ENCODE measurements around the gene ZNF526.
"Not testable (repeated sequence)": the region's sequence is repeated elsewhere in the genome, so short reads cannot be mapped to it uniquely, and the experiment has no call there.

Gene ZNF526

DNA sequence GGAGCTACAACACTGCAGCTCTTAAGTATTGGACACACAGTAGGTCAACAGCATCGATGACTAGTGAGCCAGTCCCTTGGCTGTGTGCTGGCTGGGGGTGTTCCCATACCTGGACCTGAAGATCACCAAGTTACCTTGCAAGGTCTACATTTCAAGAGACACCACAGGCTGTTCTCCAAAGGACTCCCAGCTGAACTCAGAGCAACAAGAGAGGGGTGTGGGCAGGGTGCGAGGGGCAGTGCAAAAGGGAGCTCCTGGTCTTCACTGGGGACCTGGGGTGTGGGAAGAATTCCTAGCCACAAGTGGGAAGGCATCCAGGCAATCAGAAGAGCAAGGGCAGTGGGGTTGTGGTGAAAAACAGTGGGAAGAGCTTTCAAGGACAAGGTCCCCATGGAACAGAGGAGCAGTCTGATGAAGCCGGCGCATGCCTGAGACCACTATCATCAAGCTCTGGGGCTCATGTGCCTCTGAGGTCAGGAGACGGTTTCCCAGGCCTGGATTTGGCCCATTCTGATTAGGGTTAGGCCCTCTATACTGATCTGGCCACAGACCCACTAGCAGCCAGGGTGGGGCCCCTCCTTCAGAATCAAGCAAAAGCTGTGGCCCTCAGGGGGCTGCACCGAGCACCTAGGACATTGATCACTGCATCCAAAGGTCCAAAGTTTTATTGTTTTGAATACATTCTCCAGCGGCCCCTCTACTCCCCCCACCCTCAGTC, 27.0 kb downstream of the ZNF526 start:
- no peak for DNase-seq

DNA sequence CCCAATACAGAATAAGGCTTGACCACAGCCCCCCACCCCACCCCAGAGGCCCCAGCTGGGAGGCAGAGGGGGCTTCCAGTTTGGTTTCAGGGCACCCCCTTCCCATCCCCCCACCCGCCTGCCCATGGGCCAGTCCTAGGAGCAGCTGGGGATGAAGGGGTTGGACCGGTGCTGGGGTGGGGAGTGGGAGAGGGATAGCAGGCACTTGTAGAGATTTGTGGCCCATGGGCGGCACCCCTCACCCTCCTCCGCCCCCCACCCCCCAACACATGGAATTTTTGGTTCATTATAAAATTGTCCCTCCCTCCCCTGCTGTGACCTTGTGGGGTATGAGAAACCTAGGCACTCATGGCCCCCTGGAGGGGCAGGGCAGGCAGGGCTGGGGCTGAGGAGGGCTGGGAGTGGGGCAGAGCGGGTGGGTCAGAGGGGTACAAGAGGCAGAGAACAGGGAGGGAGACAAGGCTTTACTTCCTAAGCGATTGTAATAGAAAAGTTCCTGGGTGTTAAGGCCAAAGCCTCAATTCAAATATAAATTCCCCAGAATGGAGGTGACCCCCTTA, 27.6 kb downstream of the ZNF526 start:
- DNase-seq, result no peak

DNA sequence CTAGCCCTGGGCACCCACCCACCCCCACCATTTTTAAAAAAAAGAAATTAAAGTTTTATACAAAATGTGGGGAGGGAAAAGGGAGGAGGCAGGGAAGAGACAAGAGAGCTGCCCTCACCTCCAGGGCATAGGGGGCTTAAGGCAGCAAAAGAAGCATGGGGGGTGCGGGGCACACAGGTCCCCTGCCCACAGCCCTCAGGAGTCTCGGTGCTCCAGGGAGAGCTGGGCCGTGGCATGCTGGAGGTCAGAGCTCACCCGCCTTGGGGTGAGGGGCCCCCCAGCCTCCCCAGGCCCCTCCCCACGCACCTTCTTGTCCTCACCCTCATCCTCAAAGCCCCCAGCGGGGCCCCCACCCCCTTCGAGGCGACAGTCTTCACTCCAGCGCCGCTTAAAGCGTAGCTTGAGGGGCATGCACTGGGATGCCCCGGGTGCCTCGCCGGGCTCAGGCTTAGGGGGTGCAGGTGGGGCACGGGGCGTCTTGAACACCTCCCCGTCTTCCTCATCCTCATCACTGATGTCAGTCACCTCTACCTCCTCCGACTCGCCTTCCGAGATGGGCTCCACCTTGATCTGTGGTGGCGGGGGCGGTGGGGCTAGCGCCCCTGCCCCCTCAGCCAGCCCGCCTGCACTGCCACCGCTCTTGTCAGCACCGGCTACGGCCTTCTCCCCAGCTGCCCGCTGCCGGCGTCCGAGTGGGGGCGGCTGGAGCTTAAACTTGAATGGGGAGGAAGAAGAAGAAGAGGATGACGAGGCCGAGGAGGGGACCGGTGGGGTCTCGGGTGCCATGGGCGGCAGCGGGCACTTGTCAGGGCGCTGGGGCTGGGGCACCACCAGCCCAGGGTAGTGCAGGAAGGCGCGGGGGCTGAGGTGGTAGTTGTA, 28.4 kb downstream of the ZNF526 start:
- DNase-seq, result no peak

DNA sequence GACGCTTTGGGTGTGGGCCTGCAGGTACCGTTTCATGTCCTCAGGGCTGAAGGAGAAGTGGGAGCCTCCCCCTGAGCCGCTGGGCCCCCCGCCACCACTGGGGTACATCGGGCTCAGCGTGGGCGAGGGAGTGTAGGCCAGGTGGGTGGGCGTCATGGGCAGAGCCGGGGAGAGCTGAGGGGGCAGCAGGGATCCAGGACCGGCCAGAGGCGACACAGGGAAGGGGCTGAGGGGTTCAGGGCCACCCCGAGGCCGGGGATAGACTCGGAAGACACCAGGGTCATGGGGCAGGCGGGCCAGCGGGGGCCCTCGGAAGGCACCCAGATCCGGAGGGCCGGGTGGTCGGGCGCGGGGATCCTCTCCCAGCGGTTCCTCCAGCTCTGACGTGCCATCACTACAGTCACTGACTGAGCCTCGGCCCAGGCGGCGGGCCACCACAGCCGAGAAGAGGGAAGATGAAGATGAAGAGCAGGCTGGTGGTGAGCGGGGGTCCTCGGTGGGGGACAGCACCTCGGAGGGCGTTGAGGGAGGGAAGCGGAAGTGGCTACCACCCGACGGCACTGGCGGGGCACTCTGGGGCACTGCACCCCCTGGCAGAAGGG, 29.1 kb downstream of the ZNF526 start:
- no peak for DNase-seq

DNA sequence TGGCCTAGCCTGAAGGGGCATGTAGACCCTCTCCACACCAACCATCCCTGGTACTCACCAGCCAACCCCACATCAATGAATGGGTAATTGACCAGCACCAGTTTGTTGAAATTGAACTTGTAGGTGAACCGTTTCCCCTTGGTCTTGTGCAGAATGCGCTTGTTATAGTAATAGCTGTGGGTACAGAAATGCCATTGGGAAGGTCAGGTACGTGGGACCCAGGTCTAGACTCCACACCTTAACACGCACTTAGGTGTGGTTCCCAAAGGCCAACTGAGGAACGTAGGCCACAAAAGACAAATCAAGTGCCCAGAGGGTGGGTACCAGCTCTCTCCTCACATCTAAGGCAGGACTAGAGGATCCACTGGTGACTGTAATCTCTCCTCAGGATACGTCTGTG, 29.7 kb downstream of the ZNF526 start:
- no peak for DNase-seq

DNA sequence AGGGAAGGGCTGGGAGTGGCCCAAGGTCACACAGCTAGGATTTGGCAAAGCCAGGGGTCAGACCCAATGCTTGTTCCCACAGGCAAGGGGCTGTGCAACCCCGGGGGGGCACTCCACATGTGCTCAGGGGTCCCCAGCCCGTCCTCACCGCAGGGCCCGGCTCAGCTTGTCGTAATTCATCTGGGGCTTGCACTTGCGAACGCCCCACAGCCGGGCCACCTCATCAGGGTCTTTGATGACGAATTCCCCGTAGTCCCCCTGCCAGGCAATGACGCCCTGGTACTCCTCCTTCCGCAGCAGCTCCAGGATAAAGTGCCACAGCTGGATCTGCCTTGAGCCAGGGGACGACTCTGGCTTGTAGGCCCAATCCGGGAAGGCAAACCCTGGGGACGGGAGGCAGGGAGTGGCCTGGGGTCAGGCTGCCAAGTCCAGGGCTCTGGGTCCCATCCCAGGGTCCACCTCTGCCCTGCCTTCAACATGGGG, 30.1 kb downstream of the ZNF526 start:
- DNase-seq, result no peak

DNA sequence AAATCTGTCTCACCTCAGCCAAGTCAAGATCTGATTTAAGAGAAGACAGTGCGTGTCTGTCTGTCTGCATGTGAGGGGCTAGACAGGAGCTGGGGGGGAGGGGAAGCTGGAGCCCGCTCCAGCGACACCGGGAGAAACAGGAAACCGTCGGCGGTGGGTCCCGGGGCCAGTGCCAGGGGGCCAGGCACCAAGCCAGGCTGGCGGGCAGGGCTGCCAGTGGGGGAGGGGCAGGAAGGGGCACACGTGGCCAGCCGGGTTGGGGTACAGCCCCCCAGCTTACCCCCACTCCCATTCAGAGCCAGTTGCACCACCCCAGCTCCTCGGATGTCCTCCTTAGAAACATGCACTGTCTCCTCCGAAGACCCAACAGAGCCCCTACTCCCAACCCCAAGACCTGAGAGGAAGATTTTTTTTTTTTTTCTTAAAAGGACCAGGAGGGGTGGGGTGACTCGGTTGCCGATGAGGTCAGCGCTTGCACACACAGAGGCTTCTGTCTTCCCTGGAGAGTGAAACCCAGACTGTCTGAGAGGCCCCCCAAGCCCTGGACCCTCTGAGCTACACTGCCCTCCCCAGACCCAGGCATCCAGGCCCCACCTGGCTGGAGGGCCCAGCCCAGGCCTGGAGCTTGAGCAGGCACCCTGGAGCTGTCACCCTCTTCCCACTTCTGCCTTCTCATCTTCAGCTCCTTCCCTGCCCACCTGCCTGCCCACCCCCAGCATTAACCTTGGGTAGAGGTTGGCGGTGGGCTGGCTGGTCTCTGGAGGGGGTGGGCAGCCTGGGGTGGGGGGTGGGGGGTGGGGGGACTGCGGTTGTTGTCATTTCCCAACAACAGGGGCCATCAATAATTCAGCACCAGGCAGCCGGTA, 30.8 kb downstream of the ZNF526 start:
- DNase-seq, result no peak

DNA sequence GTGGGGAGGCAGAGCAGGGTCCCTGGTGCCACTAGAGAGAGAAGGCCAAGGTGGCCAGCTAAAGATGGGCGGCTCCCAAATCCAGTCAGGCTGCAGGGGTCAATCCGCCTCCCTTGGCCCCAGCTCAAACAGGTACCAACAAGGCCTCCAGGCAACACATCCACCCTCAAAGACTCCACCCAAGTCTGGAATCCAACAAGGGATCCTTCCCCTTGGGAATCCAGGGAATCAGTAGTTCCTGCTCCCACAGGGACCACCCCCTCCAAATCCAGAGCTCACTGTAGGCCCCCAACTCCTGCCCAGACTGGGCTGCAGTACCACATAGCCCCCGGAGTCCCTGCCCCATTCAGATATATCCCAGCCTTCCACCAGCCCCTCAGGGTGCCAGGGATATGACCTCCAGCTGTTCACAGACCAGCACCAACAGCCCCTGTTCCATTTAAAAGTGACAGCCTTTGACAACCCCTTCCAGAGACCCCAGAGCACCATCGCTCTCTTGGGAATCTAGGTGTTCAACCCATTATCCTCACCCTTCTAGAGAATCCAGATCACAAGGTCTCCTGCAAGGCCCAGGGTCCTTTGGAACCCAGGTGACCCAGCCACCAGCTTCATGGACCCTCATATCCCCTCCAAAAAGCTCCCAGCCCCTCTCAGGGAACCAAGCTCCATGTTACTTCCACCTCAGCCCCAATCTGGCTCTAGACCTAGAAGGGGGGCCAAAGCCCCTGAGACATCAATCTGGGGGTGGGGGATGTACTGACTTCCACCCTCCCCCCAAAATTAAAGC, 31.7 kb downstream of the ZNF526 start:
- no peak for DNase-seq

DNA sequence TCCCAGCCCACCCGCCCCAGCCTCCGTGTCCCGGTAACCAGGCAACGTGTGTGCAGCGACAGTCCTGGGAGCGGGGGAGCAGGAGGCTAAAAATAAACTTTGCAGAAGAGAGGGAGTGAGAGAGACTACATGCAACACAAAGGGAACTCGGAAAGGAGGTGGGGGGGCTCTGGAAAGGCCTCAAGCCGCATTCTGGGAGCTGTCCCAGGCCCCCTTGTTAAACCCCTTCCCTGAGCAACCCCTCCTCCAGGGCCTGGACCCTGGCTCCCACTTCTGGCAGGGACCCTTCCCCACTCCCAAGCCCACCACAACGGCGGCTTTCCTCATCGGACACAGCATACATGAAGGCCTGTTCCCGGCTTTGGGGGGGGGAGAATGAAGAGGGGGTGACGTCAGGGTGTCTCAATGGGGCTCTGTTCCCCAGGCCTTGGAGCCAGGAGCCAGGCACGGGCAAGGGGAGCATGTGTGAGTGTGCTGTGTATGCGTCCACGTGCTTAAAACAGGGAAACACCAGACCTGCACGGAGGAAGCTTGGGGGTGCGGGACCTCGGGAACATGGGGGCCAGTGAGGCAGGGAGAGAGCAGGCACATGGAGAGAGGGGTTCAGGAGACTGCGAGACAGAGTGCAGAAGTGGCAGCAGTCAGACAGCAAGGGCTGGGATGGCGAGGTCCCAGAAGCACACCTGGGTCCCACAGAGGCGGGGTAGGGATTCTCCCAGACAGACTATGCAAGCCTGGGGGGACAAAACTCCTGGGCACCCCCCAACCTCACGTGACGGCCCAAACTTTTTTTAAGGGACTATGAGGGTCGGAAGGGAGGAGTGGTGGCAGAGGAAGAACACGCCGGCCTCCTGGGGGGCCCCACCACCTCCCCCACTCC, 32.5 kb downstream of the ZNF526 start:
- no peak for DNase-seq

DNA sequence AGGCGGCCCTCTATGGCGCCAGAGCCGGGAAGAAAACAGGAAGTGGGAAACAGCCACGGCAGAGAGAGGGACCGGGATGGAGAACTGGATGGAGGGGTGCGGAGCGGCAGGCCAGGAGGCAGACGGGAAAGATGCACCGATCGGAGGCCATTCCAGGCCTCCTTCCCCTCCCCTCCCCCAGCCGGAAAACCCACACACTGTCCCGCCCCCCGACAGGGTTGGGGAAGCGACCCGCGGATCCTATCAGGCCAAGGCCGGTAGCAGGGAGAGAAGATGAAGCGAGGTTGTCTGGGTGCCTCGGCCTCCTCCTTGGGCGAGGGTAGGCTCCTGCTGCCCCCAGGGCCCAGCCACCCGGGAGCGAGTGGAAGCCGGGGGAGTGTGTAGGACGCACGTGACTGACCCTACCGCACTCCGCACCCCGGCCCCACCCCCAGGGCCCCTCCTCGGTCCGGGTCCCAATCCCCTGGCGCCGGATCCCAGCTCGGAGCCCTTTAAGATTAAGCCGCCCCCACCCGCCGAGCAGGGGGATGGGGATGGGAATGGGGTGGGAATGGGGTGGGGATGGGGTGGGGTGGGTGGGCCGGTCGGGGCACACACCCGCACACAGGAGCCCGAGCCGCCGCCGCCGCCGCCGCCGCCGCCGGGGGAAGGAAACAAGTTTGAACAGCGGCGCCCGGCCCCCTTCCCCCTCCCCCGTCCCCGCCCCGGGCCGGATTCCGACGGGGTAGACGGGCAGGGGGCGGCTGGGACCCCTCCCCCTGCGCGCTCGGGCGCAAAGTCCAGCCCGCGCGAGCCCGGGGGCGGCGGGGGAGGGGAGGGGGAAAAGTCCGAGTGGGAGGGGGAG, 33.4 kb downstream of the ZNF526 start:
- DNase-seq, result peak in 1 of 2 experiments; percentile 18

DNA sequence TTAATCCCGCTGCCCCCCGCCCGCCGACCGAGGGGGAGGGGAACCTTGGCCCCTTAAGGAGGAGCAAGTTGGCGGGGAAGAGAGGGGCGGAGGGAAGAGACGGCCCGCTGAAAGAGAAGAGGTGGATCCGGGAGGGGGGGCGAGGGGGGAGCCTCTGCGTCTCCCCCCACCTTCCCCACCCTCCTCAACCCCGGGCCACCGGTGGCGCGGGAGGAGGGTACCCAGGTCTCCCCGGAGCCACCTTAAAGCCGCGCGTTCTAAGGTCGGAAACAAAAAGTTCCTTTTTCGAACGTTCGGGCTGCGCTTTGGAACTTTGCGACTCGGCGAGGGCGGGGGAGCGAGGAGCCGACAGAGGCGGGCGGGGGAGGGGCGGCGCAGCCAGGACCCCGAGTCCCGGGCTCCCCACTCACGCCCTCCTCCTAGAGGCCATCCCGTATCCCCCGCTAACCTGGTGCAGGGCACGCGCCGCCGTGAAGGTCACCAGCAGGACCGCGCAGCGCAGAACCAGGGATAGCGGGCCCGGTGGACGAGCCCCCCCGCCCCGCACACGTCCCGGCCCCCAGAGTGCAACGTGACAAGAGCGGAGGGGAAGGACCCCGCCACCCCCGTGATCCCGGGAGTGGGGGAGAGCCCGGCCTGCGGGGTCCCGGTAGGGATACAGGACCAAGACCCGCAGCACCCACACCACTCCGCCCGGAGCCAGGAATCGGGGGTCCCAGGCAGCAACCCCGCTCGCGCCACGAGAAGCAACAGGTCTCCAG, 34.2 kb downstream of the ZNF526 start:
- DNase-seq, result peak in 1 of 2 experiments; percentile 55

DNA sequence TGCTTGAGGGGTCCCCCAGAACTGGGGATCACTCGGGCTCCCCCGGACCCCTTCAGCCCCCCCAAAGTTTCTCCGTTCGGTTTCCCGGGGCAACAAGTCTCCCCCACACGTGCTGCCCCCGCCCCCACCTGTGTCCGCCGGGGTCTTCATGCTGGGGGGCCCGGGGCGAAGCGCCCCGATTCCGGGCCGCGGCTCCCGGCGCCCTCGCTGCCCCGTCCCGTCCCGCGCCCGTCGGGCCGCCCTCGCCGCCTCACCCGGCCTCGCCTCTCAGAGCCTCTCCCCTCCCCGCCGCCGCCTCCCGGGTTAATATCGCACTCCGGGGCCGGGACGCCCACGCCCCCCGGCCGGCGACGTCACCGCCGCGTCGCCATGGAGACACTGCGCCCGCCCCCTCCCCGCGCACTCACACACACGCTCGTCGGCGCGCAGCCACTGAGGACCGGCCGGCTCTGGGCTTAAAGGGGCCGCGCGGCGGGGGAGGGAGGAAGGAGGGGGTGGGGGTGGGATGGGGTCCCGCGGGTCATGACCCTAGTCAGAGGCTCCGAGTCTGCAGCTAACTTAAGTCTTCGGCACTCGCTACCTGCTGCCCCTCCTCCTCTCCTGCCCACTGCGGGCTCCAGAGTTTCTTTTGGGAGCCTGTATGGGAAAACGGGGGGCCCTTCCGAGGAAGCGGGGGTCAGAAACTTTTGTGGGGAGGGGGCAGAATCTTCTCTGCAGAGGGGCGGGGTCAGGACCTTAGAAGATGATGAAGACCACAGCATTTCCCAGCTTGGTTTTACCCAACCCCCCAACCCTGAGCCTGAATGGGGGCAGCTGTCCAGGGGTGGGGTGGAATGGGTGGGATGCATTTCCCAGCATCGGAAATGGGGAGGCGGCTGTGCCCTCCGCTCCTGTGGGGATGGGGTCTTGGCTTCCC, 35.0 kb downstream of the ZNF526 start, which contains the start of gene ERF:
Gene ERF (minus strand): TSS at position 279 of the 916 bp plus-strand sequence. CDS start 129 bp downstream, at position 150.
- peak; percentile 80 to 86 for DNase-seq

DNA sequence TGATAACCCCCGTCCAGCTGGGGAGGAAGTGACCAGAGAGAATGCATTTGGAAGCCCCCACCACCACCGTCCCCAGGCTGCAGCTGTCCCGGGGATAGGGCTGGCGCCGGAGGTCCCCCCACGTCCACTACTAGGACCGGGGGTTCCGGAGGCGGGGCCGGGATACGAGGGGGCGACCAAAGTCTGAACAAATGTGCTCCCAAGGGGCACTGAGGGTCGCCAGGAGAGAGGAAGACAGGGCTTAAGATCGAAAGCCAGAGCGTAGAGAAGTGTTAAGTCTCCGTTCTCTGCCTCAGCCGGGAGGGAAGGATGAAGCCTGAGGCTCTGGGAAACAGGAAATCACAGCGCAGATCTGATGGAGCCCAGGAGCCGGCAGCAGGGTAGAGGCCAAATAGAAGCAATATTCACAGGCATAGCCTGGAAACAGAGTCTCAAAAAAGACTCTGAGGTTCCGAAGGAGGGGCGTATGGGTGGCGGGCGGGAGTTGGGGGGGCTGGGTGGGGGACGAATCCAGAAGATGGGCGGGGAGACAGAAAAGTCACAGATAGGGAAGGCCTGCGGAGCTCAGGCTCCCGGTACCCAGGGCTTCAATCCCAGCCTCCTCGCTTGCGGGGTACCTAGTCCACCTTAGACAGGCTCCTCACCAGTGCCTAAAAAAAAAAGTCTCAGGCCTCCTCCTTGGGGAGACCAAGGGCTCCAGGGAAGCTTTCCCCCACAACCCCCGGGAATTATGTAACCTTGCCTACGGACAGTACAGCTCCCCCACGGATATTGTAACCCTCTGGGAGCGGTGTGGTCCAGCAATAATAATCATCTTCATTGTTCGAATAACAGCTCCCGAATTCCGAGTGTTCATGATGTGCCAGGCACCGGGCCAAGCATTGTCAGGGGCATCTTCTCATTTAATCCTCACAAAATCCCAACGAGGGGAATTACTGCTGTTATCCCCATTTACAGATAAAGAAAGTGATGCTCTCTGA, 35.9 kb downstream of the ZNF526 start:
- no peak for DNase-seq

DNA sequence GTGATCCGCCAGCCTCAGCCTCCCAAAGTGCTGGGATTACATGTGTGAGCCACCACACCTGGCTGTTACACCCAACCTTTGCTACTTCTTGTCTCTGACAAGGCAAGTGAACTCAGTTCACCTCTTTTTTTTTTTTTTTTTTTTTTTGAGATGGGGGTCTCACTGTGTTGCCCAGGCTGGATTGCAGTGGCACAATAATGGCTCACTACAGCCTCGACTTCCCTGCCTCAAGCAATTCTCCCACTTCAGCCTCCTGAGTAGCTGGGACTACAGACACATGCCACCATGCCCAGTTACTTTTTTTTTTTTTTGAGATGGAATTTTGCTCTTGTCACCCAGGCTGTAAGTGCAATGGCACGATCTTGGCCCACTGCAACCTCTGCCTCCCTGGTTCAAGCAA, 37.7 kb downstream of the ZNF526 start:
- DNase-seq, result not testable (repeated sequence)

DNA sequence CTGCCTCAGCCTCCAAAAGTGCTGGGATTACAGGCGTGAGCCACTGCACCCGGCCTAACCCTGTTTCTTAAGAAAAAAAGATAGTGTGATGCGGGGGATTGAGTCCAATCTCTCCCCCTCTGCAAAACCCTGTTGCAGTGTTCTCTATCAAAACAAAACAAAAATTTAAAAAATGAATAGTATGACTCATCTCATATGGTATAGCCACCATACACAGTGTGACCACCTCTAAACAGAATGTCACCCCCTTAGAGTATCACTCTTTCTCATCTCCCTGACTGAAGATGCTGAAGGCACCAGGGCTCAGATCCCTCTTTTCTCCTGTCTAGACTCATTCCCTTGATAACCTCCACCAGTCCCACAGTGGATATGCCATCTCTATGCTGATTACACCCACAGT, 41.7 kb downstream of the ZNF526 start:
- no peak for DNase-seq

DNA sequence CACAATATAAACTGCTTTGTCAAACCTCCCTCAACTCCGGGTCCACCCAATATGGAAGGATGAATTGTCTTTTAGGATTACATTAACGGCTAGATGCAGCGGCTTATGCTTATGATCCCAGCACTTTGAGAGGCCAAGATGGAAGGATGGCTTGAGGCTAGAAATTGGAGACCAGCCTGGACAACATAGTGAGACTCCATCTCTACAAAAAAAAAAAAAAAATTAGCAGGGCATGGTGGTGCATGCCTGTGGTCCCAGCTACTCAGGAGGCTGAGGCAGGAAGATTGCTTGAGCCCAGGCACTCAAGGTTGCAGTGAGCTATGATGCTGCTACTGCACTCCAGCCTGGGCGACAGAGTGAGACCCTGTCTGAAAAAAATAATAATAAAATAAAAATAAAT, 46.0 kb downstream of the ZNF526 start:
- not testable (repeated sequence) for DNase-seq

All from NCI-H2081 (cell line).